HG02588 (cell line): Measurements from ENCODE around the gene CHSY1.

Experiments used
- ATAC-seq: cut with Tn5 transposase; IDR thresholded peaks from one replicate; pipeline ENCODE4 v1.9.1; 2021; ENCODE audit warnings: mild to moderate bottlenecking, moderate library complexity; ENCODE audit not compliant: unreplicated experiment

Gene CHSY1

DNA sequence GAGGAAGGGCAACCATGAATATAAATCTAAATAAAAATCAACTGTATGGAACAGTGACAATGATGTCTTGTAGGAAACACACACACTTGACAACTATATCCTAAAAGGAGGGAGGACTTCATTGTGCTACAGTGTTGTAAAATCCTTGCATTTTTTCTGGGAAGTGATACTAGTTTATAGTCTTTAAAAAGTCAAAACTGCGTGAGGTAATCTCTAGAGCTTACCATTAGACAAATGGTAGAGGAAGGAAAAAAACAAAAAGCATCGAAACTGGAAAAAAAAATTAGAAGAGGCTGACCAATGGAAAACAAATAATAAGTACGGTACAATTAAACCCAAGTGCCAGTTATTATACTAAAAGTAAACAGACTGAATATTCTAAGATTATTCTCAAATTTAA, 38.7 kb downstream of the CHSY1 start:
- ATAC-seq: no peak

DNA sequence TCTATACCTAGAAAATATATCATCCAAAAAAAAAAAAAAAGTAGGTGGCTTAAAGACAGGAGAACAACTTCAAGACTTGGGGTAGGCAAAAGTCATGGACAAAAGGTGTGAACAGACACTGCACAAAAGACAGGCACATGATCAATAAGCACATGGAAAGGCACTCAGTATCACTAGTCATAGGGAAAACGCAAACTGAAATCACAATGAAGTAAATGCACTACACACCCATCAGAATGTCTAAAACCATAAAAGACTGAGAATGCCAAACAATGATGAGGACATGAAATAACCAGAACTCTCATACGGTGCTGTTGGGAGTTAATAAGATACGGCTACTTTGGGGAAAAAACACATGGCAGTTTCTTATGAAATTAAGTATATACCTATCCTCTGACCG, 40.0 kb downstream of the CHSY1 start:
- no peak for ATAC-seq

DNA sequence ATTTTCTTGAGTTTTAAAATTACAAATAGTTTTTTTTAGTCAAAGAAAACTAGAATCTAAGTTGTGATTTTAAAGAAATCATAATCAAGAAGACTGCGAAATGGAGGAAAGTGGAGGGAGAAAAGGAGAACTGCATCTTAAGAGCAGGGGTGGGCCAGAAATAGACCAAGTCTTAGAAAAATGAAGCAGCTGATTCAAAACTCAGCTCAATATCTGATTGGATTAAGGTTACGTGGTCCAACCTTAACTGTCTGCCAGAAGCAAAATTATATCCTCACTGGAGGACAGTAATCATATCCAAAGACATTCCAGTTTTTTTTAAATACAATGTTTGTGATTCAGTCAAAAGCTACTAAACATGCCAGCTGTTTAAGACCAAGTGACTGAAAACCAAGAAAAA, 41.4 kb downstream of the CHSY1 start:
- no peak for ATAC-seq

GRCh38 chr15:101210058-101210457, 41.8 kb downstream of the CHSY1 start:
- ATAC-seq: no peak

GRCh38 chr15:101209285-101209845, 42.5 kb downstream of the CHSY1 start:
- ATAC-seq: no peak

DNA sequence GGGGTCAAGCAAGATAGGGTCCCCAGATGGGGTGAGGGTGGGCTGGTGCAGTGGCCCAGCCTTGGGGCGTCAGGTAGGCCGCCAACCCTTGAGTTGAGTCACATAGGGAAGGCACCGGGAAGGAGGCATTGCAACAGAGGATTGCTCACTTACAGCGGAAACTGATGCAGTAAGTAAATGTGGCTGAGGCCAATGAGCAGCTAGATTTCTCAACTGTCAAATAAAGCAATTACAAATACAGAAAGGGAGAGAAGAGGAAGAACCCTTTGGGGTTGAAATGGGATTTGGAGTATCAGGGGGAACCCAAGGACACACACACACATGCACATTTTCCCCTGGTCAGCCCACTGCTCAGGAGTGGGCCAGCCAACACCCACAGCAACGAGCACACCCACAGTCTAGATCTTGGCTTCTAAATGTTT, 44.0 kb downstream of the CHSY1 start:
- no peak for ATAC-seq

GRCh38 chr15:101206176-101206591, 45.7 kb downstream of the CHSY1 start:
- no peak for ATAC-seq

DNA sequence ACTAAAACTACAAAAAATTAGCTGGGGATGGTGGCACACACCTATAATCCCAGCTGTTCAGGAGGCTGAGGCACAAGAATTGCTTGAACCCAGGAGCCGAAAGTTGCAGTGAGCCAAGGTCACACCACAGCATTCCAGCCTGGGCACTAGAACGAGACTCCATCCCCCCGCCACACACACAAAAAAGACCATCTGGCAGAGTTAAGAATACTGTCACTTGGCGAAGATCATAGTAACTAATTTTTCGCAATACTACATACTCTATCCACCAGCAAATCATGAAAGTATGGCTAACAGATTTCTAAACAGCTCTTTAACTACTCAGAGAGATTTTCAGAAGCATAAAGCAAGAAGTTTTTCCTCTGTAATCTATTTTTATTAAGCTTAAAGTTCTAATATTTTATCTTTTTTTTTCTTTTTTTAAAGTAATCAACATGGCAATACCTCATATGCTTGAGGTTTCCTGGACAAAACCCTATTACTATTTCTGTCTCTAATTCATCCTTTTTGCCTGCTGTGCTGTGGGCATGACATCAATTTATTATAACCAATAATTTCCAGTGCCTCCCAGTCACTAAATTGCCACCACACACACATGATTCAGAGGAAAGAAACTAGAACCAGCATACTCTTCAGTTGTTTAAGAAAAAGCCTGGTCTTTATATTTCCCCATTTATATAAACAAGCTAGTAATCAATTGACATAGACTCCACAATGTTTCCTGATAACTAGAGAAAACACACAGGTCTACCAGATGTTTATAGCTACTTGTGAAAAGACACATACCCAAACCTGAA, 46.9 kb downstream of the CHSY1 start:
- no peak for ATAC-seq

GRCh38 chr15:101203607-101204189, 48.1 kb downstream of the CHSY1 start:
- ATAC-seq: no peak

DNA sequence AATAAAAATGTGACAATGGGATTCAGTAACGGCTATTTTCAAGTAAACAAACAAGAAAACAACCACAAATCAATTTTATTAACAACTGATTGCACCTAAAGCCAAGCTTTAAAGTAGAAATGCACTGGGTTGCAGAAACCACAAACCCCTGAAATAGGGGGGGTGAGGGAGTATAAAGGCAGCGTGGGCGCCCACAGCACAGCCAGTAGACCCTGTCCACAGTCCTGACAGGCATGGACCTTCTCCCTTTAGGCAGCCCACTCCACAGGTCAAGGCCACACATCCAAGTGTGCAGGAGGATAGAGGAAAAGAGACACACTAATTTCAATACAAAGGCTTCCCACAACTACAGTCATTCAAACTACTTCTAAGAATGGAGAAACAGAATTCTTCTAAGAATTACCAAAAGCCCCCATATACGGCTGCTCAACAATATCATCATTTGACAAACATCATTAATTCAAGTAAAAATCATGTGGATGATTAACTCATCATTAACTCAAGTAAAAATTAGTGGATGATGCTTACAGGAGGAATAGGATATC, 48.7 kb downstream of the CHSY1 start:
- ATAC-seq: no peak

DNA sequence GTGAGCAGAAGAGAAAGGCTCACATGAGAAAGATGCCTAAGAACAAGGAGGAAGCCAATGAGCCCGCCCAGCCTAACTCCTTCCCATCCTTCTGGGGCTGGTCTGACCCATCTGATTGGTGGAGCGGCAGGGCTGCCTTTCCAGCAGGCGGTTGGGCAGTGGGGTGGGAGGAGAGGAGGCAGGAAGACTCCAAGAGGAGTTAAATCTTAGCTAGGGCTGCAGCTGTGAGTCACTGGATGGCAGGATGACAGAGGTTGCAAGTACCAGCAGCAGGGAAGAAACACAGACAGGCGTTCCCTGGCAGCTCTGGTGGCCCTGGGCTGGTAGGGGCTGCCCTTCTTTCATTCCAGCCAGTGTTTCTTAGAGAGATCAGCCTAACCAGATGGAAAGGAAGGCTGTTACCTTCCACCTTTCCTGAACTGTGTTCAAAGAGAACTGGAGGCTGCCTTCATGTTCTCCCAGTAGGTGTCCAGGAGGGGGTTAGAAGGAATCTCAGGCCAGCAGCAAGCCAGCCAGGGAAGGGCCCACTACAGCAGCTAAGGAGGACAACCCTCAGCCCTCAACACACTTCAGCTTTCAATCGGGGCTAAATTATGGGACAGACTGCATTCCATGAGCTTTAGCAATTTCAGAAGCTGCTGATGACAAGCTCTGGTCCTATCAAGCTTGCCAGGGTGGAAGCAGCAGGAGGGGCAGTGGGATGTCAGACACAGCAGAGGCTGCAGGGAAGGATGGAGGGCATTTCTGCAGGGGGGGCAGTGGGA, 50.3 kb downstream of the CHSY1 start:
- ATAC-seq: no peak

DNA sequence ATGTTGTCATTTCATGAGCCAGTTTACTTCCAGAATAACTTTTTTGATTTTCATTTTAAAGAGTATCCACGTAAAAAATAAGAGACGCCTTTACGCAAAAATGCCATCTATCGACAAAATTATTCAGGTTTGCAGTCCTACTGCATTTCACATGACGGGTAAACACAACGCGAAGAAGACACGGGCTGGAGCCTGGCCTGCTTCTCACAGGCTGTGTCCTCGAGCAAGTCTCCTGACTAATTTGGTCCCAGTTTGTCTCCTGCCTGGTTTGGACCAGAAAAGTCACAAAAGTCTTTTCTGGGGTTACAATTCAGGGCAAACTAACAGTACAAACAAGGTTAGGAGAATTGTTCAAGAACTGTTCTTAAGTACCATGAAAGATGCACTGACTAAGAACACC, 51.7 kb downstream of the CHSY1 start:
- ATAC-seq: no peak

DNA sequence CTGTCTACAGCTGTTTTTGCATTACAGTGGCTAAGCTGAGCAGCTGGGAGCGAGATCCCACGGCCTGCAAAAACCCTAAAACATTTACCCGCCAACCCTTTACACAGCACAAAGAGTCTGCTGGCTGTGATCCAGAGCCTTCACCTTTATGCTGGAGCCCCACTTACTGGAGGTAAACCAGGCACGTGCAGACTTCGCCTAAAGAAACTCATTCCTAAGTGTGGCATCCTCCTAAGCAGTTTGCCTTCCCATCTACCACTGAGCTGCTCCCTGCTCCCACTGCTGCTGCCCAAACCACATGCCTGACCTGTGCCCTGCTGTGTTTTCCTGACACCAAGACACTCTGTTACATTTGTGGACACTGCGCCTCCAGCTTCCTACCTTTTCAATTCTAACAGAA, 53.0 kb downstream of the CHSY1 start:
- ATAC-seq: no peak

DNA sequence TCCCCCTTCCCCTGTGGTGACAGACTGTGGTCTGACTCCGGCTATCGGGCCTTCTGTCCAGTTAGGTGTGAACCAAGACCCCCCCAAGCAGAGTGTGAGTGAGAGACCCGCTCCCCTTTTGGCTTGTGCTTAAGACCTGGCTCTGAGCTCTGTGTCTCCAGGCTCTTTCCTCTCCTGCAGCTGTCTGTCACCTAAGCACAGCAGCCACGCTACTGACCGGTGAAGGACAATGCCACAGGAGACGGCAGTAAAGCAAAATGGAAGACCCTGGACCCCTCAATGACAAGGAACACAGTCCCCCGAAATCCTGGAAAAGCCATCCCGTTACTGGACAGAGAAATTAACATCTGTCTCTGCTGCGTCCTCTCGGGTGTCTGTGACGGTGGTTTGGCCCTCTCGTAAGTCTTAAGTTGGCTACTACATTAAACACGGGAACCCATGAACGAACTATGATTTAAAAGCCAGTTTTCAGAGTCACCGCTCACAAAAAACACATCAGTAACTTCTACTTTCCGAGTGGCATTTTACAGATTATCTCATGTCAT, 53.7 kb downstream of the CHSY1 start:
- ATAC-seq: no peak

DNA sequence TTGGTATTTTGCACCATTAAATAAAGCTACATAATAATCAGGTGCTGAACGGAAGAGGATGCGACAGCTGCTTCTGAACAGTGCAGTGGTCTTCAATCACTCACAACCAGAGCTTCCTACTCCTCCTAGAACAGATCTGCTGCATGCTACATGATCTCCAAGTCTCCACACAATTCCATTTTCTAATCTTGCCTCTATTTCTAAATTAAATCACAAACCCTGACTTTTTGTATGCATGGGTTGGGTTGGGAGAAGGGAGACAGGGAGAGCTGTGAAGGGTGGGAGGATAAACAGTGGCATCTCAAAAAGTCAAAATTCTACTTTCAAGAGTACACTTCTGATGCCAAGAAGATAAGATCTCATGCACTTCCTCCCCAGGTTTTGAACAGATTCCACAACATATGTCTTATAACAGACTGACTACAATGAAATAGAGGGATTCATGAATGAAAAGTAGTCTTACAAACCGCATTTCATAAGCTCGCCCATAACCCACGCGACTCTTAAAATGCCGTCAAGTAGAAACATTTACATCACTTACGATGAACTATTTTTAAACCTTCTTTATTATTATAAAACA, 57.2 kb downstream of the CHSY1 start:
- ATAC-seq: no peak

DNA sequence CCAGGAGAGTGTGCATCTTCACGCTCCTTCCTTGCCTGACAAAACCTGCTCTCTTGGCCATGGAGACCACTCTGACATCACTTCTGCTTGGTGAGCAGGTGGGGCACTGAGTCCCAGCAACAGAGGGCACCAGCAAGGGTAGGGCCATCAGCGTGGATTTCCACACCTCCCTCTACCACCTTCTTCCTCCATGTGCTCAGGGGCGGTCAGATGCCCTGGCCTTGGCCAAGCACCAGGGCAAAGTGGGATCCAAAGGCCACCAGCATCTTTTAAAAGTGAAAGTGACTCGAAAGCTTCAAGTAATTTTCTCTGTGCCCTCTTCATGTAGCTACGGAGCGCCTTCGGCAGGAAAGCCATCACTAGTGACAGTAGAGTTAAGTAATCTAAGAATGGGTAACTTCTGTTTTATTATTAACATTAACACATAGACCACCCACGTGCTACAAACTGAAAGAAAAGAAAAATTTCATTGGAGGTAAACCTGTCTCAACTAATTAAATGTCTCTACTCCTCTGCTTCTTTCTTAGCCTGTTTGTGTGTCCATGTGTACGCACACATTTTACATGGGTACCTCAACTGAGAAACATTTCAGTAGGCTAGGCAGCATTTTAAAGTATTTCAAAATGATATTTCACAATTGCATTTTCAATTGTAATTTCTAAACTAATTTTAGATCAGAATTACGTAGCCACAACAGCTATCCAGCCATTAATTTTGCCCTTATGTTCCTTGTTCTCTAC, 57.9 kb downstream of the CHSY1 start:
- ATAC-seq: no peak

DNA sequence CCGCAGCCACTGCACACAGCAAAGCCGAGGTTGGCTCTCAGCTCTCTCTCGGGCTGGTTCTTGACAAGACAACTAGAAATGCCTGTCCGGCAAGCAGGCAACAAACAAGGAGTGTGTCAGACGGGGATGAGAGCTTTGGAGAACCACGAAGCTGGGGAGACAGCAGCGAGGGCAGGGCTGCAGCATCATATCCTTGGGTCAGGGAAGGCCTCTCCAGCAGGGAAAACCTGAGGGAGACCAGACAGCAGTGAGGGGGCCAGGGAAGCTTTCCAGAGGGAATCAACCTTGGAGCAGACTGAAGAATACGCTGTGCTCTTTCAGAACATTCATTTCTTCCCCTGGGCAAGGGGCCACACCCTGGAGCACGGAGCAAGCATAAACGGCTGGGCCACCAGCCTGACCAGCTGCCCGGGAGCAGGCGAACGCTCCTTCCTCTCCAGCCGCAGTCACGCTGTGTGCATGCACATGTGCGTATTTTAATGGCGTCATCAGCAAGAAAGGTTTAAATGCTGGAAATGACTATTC, 58.7 kb downstream of the CHSY1 start:
- ATAC-seq: no peak

GRCh38 chr15:101192081-101192480, 59.8 kb downstream of the CHSY1 start:
- no peak for ATAC-seq

DNA sequence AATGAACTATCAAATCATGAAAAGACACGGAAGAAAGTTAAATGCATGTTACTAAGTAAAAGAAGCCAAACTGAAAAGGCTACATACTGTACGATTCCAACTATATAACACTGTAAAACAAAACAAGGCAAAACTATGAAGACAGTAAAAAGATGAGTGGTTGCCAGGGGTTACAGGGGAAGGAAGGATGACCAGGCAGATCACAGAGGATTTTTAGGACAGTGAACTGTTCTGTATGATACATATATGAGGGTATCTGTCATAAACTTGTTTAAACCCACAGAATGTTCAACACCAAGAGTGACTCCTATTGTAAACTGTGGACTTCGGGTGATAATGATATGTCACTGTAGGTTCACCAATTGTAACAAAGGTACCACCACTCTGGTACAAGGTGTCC, 60.6 kb downstream of the CHSY1 start:
- ATAC-seq: no peak

GRCh38 chr15:101190092-101190595, 61.7 kb downstream of the CHSY1 start:
- ATAC-seq: no peak
